Mucosa of descending colon (tissue), 3 donors: Measurements from ENCODE around the gene CHMP1B. TPM values are rescaled to one million over a fixed set of nuclear protein-coding genes. Genes with fewer than 3 reads are reported as not detected.

Experiments
- ATAC-seq: fragments of 200-7000 bp; cut with Tn5 transposase; one replicate; pipeline ENCODE4 v1.9.1; 2020; ENCODE audit warnings: mild to moderate bottlenecking, moderate library complexity
- DNase-seq, 3 donors: peaks; one replicate each; pipeline ENCODE4 v3.0.0-alpha.2; 2020
- H3K36me3 ChIP-seq: fragments of 200-600 bp; one replicate; pipeline ENCODE4 v1.8.0; 2021; ENCODE audit warnings: low read depth, mild to moderate bottlenecking
- H3K4me1 ChIP-seq: fragments of 200-600 bp; one replicate; pipeline ENCODE4 v1.8.0; 2021; ENCODE audit warnings: low read depth, mild to moderate bottlenecking
- H3K4me3 ChIP-seq: fragments of 200-600 bp; one replicate; pipeline ENCODE4 v1.8.0; 2021; ENCODE audit warnings: mild to moderate bottlenecking
- H3K9me3 ChIP-seq: fragments of 200-600 bp; one replicate; pipeline ENCODE4 v1.8.0; 2021; ENCODE audit warnings: mild to moderate bottlenecking
- CTCF ChIP-seq: fragments of 200-600 bp; IDR thresholded peaks from one replicate; pipeline ENCODE4 v1.8.0; 2022; ENCODE audit warnings: antibody characterized with exemption, mild to moderate bottlenecking
- intact Hi-C, 2 donors: fragments of 100-400 bp; cut with DNase I in 1 of 2; cut with micrococcal nuclease in 1 of 2; formaldehyde crosslinking; loops; one replicate each; pipeline versions ENCODE4 v1.11.0 to v1.11.1; 2022; cut with DNase I, micrococcal nuclease
- total RNA-seq, 3 donors: library from RNA; stranded (reverse); fragmentation: NEBNext Ultra II Directional in 2 of 3; extraction: Animal tissue kit (Norgen Biotek cat#: 25700) in 2 of 3; gene quantifications; one replicate each; pipeline versions ENCODE4 v1.2.1 to v1.2.4, GENCODE V29; 2021 to 2023
- donor health status: DM: no; HTN: no; CAD: no; lungs with moderate emphysema.
- donor health status: DM: no; HTN: no; CAD: no.
- donor health status: DM: no; HTN: yes; CAD: no.

Gene CHMP1B
- total RNA-seq, 3 donors from 2014 or later, result 60.9 to 88.3 (median 66.7) TPM

GRCh38 chr18:11839556-11839955 is 11.7 kb upstream of the CHMP1B start:
- DNase-seq, result no peak
- Histone ChIP-seq H3K9me3 (no peaks in the 10 kb centered on the region), H3K36me3 (no peaks in the 10 kb centered on the region), H3K4me1 (no peaks in the 10 kb centered on the region), H3K4me3 (no peak overlapping the region)
- no peak for ATAC-seq
- intact Hi-C loops, result no loop called here
- no peak for TF ChIP-seq CTCF

- H3K4me3 ChIP-seq, result no peak overlapping the region
- DNase-seq (no peak), ATAC-seq (no peak)
- no peaks in the 10 kb centered on the region for H3K9me3 ChIP-seq
- TF ChIP-seq CTCF, result no peak
- no peaks in the 10 kb centered on the region for H3K4me1 ChIP-seq
- intact Hi-C loops, result no loop called here
- H3K36me3 ChIP-seq, result no peaks in the 10 kb centered on the region
Measured at GRCh38 chr18:11840493-11840892, 10.7 kb upstream of the CHMP1B start.

- no peak for TF ChIP-seq CTCF
- DNase-seq (no peak), ATAC-seq (no peak)
- no peaks in the 10 kb centered on the region for H3K9me3 ChIP-seq
- no peaks in the 10 kb centered on the region for H3K36me3 ChIP-seq
- no peak overlapping the region for H3K4me3 ChIP-seq
- no peaks in the 10 kb centered on the region for H3K4me1 ChIP-seq
- intact Hi-C loops, result no loop called here
Measured at GRCh38 chr18:11842562-11842961, 8.7 kb upstream of the CHMP1B start.

- no peak for TF ChIP-seq CTCF
- no peak for DNase-seq
- no peaks in the 10 kb centered on the region for H3K4me1 ChIP-seq
- no peaks in the 10 kb centered on the region for H3K36me3 ChIP-seq
- H3K9me3 ChIP-seq, result no peaks in the 10 kb centered on the region
- intact Hi-C loops, result no loop called here
- ATAC-seq, result no peak
- H3K4me3 ChIP-seq, result no peak overlapping the region
Measured at GRCh38 chr18:11844436-11844835, 6.8 kb upstream of the CHMP1B start.

- intact Hi-C loops, result no loop called here
- TF ChIP-seq CTCF, result no peak
- no peaks in the 10 kb centered on the region for H3K4me1 ChIP-seq
- H3K9me3 ChIP-seq, result no peaks in the 10 kb centered on the region
- H3K36me3 ChIP-seq, result no peaks in the 10 kb centered on the region
- no peak for DNase-seq
- no peak for ATAC-seq
- H3K4me3 ChIP-seq, result no peak overlapping the region
Measured at GRCh38 chr18:11845654-11846053, 5.6 kb upstream of the CHMP1B start.

GRCh38 chr18:11847811-11848210 is 3.4 kb upstream of the CHMP1B start:
- ATAC-seq (no peak), DNase-seq (no peak)
- Histone ChIP-seq H3K9me3 (no peaks in the 10 kb centered on the region), H3K36me3 (no peaks in the 10 kb centered on the region), H3K4me3 (no peak overlapping the region), H3K4me1 (peaks cover 6% of the 10 kb centered on the region)
- TF ChIP-seq CTCF, result no peak
- intact Hi-C loops, result no loop called here
